Measurements from ENCODE around the gene AKIRIN2. TPM values are rescaled to one million over a fixed set of nuclear protein-coding genes. Genes with fewer than 3 reads are reported as not detected.

Gene AKIRIN2
- total RNA-seq, 1 donor from 2014 or later = 49.0 TPM

GRCh38 chr6:87628424-87628823 is 73.6 kb downstream of the AKIRIN2 start:
- ATAC-seq (no peak), DNase-seq (ENCODE audit: low spot score) (no peak)
- intact Hi-C loops (cut with DNase I) = no loop called here

Other genes with a start within 250 kb of the AKIRIN2 start
- 32.6 TPM for gene SLC35A1, start 229.3 kb downstream of the AKIRIN2 start, total RNA-seq
- gene RARS2, start 112.2 kb downstream of the AKIRIN2 start, total RNA-seq = 31.9 TPM
- gene ORC3, start 112.1 kb downstream of the AKIRIN2 start, total RNA-seq = 28.0 TPM

All from sciatic nerve (tissue), 2 donors.